NCI-H524 (cell line): ENCODE results near the gene LENG8.
"Not testable (repeated sequence)": the region's sequence is repeated elsewhere in the genome, so short reads cannot be mapped to it uniquely, and the experiment has no call there.

Experiments used
- DNase-seq, 2 experiments: peaks; one replicate each; lab custom pipeline; 2025; lab: John Stamatoyannopoulos, UW

The LENG8 gene

GRCh38 chr19:54444737-54445136 lies 4.3 kb upstream of the LENG8 start:
- no peak for DNase-seq

GRCh38 chr19:54446349-54446748 lies 2.6 kb upstream of the LENG8 start:
- DNase-seq: not testable (repeated sequence)

- peak; percentile 28 to 69 for DNase-seq
Measured at GRCh38 chr19:54448040-54448773, 792 bp upstream of the LENG8 start.

- no peak for DNase-seq
Measured at GRCh38 chr19:54449701-54450069, 686 bp downstream of the LENG8 start.

GRCh38 chr19:54451331-54451871 lies 2.4 kb downstream of the LENG8 start:
- no peak for DNase-seq

GRCh38 chr19:54451997-54452396 lies 3.0 kb downstream of the LENG8 start:
- no peak for DNase-seq

GRCh38 chr19:54452626-54453025 lies 3.6 kb downstream of the LENG8 start:
- DNase-seq: no peak

- DNase-seq: no peak
Measured at GRCh38 chr19:54453921-54454780, 5.2 kb downstream of the LENG8 start.

GRCh38 chr19:54454781-54455675 lies 6.0 kb downstream of the LENG8 start:
- no peak for DNase-seq

GRCh38 chr19:54455786-54456422 lies 6.9 kb downstream of the LENG8 start:
- no peak for DNase-seq

GRCh38 chr19:54456423-54457373 lies 7.7 kb downstream of the LENG8 start:
- DNase-seq: no peak

- DNase-seq: no peak
Measured at GRCh38 chr19:54457773-54458647, 9.0 kb downstream of the LENG8 start.

GRCh38 chr19:54458648-54459281 lies 9.8 kb downstream of the LENG8 start:
- DNase-seq: no peak

- DNase-seq: no peak
Measured at GRCh38 chr19:54459282-54460229, 10.6 kb downstream of the LENG8 start.

GRCh38 chr19:54460230-54461005 lies 11.4 kb downstream of the LENG8 start:
- no peak for DNase-seq

- DNase-seq: no peak
Measured at GRCh38 chr19:54461210-54461609, 12.2 kb downstream of the LENG8 start.

- no peak for DNase-seq
Measured at GRCh38 chr19:54461613-54462012, 12.6 kb downstream of the LENG8 start.
